ENCODE measurements around the gene CPAMD8. TPM values are rescaled to one million over a fixed set of nuclear protein-coding genes. Genes with fewer than 3 reads are reported as not detected.

The CPAMD8 gene
- total and polyA plus RNA-seq, 9 of the 15 experiments (the other 6 are each of a cell fraction or from before 2014, with no cell fraction given), result 0.20 to 2.1 (median 1.3) TPM

GRCh38 chr19:16934489-16934888 lies 92.1 kb downstream of the CPAMD8 start (continued):
- no peak for TF ChIP-seq MGA (IDR thresholded peaks at IDR 0.05)
- no peak for TF ChIP-seq BCLAF1 (IDR thresholded peaks at IDR 0.05; ENCODE audit: borderline replicate concordance in 1 of 2, control insufficient read depth in 1 of 2, low read depth in 2 of 2, low read length in 1 of 2)
- no peak for TF ChIP-seq XRCC3 (IDR thresholded peaks at IDR 0.05)
- TF ChIP-seq KAT2B (IDR thresholded peaks at IDR 0.05; ENCODE audit: low read depth, low read length), result no peak
- no peak for TF ChIP-seq PCBP2 (IDR thresholded peaks at IDR 0.05; ENCODE audit: low read depth, low read length, poor library complexity, severe bottlenecking)
- TF ChIP-seq TRIM28 (IDR thresholded peaks at IDR 0.05), result no peak
- TF ChIP-seq MEF2D (tag; conservative IDR thresholded peaks at IDR 0.05; ENCODE audit: low read depth), result no peak
- no peak for TF ChIP-seq TAF1 (IDR thresholded peaks at IDR 0.05; ENCODE audit: control insufficient read depth, extremely low read depth, insufficient read depth, low read length, severe bottlenecking)
- no peak for TF ChIP-seq POLR2AphosphoS5 (IDR thresholded peaks at IDR 0.05; ENCODE audit: control insufficient read depth, insufficient read depth, low read depth, low read length)
- no peak for TF ChIP-seq ZNF639 (CRISPR knock-in tag; conservative IDR thresholded peaks at IDR 0.05 in 1 of 2, IDR thresholded peaks at IDR 0.05 in 1 of 2)
